ENCODE data around the gene ATXN7L1.

Gene ATXN7L1

GRCh38 chr7:105648561-105649401 is 227.6 kb downstream of the ATXN7L1 start:
- no peak for DNase-seq (ENCODE audit: low read depth, low spot score)

GRCh38 chr7:105647591-105647990 is 228.8 kb downstream of the ATXN7L1 start:
- no peak for DNase-seq (ENCODE audit: low read depth, low spot score)

DNA sequence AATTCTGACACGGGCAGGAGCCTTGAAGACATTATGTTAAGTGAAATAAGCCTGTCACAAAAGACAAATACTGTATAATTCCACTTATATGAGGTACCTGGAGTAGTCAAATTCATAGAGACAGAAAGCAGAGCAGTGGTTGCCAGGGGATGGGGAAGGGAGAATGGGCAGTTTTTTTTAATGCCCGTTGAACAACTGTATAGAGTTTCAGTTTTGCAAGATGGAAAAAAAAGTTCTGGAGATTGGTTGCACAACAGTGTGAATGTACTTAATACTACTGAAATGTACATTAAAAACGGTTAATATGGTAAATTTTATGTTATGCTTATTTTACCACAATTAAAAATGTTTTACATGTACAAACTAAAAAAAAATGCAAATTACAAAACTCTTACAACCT is 231.5 kb downstream of the ATXN7L1 start:
- DNase-seq (ENCODE audit: low read depth, low spot score), result no peak

GRCh38 chr7:105643851-105644250 is 232.5 kb downstream of the ATXN7L1 start:
- DNase-seq (ENCODE audit: low read depth, low spot score), result no peak

- peak; percentile 87 for DNase-seq (ENCODE audit: low read depth, low spot score)
Observed at GRCh38 chr7:105643384-105643783, 233.0 kb downstream of the ATXN7L1 start.

- DNase-seq (ENCODE audit: low read depth, low spot score), result peak; percentile 82
Observed at GRCh38 chr7:105642264-105642663, 234.1 kb downstream of the ATXN7L1 start.

DNA sequence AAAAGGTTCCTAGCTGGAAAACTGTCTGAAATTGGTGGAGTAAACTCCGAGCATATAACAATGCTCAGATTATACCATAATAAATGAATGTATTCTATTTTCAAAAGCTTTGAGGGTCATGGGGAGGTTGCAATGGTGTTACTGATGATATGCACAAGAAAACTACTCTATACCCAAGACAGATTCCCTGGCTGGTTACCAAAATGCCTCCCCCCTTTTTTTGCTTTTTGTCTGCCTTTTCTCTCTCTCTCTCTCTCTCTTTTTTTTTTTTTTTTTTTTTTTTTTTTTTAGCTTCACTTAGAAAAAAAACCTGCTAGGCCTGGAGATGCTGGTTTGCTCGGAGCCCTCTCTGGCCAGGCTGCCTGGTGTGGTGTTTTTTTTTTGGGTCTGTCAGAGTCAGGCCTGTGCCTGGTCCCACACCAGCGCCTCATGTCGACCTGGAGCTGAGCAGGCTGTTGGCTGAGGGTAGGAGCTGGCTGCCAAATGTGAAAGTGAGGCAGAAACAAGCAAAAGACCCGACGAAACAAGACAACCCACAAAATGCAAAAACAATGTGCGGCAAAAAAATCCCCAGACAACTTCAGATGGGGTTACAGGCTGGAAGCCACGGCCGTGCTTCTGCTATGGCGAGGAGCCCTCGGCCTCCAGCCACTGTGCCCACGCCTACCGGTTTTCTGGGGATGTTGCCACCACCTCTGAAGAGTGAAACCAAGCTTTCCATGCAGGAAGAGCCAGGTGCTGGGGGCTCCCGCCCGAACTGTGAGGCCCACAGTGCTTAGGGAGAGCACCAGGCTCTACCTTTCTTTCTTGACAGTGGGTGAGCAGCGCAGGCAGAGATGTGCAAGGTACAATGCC is 235.2 kb downstream of the ATXN7L1 start:
- DNase-seq (ENCODE audit: low read depth, low spot score), result no peak

GRCh38 chr7:105639667-105640493 is 236.5 kb downstream of the ATXN7L1 start:
- peak; percentile 54 for DNase-seq (ENCODE audit: low read depth, low spot score)

DNA sequence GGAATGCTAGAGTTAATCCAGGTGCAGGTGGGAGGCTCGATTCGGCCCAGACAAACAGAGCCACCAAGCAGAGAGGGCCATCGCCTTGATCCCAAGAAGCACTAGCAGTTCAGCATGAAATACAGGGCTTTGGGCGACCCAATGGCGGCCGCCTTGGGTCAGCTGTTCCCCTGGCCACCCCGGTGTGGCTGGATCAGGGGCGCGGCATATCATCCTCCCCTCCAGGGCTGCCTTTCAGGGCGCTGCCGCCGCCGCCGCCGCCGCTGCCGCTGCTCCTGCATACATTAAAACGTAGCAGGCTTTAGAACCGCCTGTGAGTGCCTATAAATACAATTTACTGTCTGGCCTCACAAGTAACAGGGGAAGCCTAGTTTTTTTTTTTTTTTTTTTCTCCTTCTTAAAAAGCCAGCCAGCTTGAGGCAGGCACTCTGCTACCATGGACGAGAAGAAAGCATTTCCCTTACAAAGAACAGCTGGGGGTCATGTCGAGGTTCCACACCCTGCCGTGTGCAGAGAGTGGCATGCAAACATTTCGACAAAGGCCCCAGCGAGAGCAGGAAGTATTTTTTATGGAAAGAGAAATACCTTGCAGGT is 237.4 kb downstream of the ATXN7L1 start:
- peak; percentile 79 for DNase-seq (ENCODE audit: low read depth, low spot score)

GRCh38 chr7:105638334-105638733 is 238.1 kb downstream of the ATXN7L1 start:
- DNase-seq (ENCODE audit: low read depth, low spot score), result no peak

DNA sequence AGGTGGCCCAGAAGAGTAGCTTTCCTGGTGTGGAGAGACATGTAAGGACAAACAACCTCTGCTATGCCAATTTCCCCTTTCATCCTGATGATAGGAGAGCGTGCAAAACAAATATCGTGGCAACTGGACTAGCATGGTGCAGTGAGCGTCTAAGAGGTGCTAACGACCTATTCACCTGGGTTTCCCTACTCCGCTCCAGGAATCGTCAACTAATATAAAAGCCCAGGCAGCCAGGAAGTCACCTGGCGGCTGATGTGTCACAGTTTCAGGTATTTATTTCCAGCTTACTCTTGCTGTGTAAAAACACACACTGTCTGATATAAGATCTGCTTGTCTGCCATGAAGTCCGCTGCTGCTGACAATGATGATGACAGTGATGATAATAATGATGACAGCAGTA is 238.6 kb downstream of the ATXN7L1 start:
- no peak for DNase-seq (ENCODE audit: low read depth, low spot score)

DNA sequence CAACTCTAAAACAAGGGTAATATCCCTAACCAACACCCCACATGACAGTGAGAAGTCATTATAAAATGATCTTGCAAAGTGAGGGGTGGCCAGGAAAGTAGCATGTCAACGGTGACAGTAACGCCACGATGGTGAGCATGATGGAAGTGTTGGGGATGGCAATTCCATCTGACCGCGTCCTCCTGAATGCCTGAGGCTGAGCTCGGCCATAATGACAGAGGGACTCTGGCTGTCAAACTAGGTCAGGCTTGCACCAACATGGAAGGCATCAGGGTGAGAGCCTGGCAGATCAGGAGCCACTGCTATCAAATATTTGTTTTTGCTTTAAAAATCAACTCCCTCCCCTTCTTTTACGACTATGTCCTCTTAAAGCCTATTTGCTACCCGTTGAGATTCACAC is 239.4 kb downstream of the ATXN7L1 start:
- no peak for DNase-seq (ENCODE audit: low read depth, low spot score)

DNA sequence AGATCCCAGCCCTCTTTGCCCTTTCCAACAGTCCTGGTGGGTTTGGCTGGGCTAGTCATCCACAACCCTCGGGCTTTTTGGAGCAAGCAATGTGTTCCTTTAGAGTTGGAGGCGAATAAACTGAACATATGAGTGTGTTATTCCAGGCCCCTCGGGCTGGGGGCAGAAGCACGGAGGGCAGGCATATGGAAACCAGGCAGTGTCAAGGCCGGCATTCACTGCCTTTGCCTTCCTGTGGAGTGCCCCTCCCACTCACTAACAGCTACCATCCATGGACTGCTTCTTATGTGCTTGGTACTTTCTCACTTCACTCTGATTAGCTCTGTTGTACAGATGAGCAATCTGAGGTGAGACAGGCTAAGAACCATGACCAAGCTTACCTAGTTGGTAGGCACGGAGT is 241.2 kb downstream of the ATXN7L1 start:
- no peak for DNase-seq (ENCODE audit: low read depth, low spot score)

GRCh38 chr7:105625986-105626385 is 250.4 kb downstream of the ATXN7L1 start:
- DNase-seq (ENCODE audit: low read depth, low spot score), result no peak

GRCh38 chr7:105623906-105624305 is 252.5 kb downstream of the ATXN7L1 start:
- no peak for DNase-seq (ENCODE audit: low read depth, low spot score)

DNA sequence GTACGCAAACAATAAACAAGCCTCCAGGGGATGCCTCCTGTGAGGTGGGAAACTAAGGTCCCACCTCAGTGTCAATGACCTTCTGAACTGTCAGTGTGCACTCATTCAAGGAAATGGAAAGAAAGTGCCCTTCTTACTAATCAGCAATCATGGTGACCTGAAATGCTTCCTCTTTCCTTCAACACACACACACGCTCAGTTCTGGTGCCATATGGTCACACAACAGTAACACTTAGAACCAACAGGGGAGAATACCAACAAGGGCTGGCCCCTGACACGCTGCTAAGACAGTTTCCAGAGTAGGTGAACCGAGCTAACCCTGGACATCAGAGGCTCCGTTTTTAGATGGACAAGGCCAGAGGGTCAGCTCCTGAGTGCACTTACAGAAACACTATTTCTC is 253.0 kb downstream of the ATXN7L1 start:
- no peak for DNase-seq (ENCODE audit: low read depth, low spot score)

- no peak for DNase-seq (ENCODE audit: low read depth, low spot score)
Observed at GRCh38 chr7:105622106-105622731, 254.2 kb downstream of the ATXN7L1 start.

- no peak for DNase-seq (ENCODE audit: low read depth, low spot score)
Observed at GRCh38 chr7:105621617-105622016, 254.8 kb downstream of the ATXN7L1 start.

DNA sequence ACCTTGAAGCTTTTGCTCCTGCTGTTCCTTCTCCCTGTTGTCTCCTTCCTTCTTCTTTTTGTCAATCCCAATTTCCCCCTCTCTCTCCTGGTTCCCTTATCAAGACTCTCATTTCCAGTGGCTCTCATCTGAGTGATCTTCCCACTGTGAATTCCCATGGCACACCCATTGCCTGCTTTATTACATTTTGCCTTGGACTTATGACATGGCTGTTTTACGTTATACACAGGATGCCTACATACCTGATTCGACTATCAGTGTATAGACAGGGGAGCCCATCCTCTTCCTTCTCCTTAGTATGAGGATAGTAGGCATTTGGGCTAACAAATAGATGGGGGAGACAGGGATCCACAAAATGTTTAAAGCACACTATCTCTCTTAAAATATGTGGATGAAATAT is 255.2 kb downstream of the ATXN7L1 start:
- no peak for DNase-seq (ENCODE audit: low read depth, low spot score)

- DNase-seq (ENCODE audit: low read depth, low spot score), result no peak
Observed at GRCh38 chr7:105619590-105619989, 256.8 kb downstream of the ATXN7L1 start.

- no peak for DNase-seq (ENCODE audit: low read depth, low spot score)
Observed at GRCh38 chr7:105618016-105618296, 258.4 kb downstream of the ATXN7L1 start.

All from ELF-1 (cell line).